Ovary (tissue), 3 donors: ENCODE measurements around the gene INPP4A.

Experiments
- EP300 ChIP-seq: sonication (generic); formaldehyde crosslinking; IDR thresholded peaks from one replicate; pipeline ENCODE4 v1.6.1; 2017; ENCODE audit warnings: antibody characterized with exemption
- POLR2A ChIP-seq: fragments of 450-650 bp; IDR thresholded peaks from one replicate; pipeline ENCODE4 v1.6.1; 2017; ENCODE audit warnings: antibody characterized with exemption, mild to moderate bottlenecking, moderate library complexity
- TF ChIP-seq, protein P1 (sequence below), 3 donors: fragments of 450-650 bp in 2 of 3; fragments of 200-600 bp in 1 of 3; IDR thresholded peaks; one replicate each; pipeline versions ENCODE4 v1.5.1 to v1.8.0; 2016 to 2022; ENCODE audit warnings: antibody characterized with exemption in 3 of 3, mild to moderate bottlenecking in 1 of 3
- donor health status: DM: no; HTN: no; CAD: no.

DNA sequence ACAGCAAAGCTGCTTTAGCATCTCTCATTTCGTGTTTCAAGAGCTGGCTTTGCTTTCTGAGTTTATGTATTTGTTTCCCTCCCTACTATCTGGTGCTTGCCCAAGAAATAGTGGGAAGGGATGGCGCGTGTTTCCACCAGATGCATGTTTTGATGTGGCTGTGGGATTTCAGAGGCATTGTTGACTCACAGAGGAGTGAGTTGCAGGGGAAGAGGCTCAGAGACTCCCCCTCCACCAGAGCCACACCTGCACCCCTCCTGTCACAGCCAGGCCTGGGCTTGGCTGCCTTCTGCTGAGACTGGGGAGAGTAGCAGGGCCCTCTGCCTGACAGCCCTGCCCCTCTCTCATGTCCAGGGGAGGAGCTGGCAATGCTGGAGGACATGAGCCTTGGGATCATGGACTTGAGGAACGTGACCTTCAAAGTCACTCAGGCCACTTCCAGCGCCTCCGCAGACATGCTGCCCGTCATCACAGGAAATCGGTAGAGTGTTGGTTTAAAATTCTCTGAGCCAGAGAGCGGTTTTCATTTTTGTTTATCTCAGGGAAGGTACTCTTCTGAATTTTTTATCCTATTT, 120.7 kb downstream of the INPP4A start:
- TF ChIP-seq, protein P1, sequence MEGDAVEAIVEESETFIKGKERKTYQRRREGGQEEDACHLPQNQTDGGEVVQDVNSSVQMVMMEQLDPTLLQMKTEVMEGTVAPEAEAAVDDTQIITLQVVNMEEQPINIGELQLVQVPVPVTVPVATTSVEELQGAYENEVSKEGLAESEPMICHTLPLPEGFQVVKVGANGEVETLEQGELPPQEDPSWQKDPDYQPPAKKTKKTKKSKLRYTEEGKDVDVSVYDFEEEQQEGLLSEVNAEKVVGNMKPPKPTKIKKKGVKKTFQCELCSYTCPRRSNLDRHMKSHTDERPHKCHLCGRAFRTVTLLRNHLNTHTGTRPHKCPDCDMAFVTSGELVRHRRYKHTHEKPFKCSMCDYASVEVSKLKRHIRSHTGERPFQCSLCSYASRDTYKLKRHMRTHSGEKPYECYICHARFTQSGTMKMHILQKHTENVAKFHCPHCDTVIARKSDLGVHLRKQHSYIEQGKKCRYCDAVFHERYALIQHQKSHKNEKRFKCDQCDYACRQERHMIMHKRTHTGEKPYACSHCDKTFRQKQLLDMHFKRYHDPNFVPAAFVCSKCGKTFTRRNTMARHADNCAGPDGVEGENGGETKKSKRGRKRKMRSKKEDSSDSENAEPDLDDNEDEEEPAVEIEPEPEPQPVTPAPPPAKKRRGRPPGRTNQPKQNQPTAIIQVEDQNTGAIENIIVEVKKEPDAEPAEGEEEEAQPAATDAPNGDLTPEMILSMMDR (IDR thresholded peaks at IDR 0.05), result no peak
- no peak for TF ChIP-seq EP300
- no peak for TF ChIP-seq POLR2A
